GM12875 (cell line): ENCODE measurements around the gene DIPK1A.
A peak's percentile ranks its signal among the peaks of the same experiment; 100 is the strongest.

Source experiments
- H3K4me3 ChIP-seq: one replicate; pipeline ENCODE4 v1.5.1; 2011; ENCODE audit warnings: low read depth, low read length, control low read depth
- CTCF ChIP-seq: IDR thresholded peaks from 2 replicates; pipeline ENCODE4 v1.5.1; 2011; ENCODE audit warnings: low read depth, mild to moderate bottlenecking, control low read depth, inconsistent platforms, low read length, moderate library complexity, borderline replicate concordance; ENCODE audit not compliant: insufficient read depth

The DIPK1A gene

GRCh38 chr1:92937731-92938130 lies 23.5 kb downstream of the DIPK1A start:
- H3K4me3 ChIP-seq, result no peak overlapping the region
- no peak for TF ChIP-seq CTCF

GRCh38 chr1:92936865-92937264 lies 24.4 kb downstream of the DIPK1A start:
- no peak overlapping the region for H3K4me3 ChIP-seq
- TF ChIP-seq CTCF, result no peak

DNA sequence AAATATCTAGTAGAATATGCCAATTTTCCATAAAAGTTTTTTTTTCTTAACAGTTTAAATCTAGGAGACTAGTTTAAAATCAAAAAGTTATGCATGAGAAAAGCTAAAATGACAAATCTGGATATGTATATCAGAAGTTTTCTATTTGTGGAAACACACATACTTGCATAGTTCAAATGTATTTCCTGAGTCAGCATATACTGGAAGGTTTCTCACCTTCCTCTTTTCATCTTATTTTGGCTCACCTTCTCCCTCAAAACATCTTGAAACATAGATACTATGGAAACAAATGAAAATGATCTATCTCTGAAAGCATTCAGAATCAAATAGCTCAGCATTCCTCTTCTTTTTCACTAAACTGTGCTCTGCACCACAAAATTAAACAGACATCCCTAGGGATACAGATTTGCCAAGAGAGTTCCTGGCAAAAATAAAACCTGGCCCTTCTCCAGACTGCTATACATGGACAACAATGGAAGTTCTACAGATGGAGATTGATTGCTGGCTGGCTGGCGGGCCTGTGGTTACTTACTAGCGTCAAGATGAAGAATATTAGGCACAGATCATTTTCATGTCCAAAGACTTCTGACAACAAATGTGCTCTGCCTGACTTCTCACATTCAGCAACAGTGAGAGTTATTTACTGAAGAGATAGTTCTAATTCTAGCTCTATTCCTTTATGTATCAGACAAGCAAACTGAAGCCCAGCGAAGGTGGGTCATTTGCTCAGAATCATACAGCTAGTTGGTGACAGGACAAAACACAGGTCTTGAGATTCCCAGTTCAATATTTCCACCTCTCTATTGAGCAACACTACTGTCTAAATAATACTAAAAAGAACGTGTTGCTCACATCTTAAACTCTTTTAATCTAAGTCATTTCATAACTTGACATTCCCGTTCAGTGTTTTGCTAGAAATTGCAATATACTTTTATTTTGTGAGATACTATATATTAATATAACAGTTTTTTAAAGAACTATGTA lies 26.6 kb downstream of the DIPK1A start:
- H3K4me3 ChIP-seq, result no peak overlapping the region
- no peak for TF ChIP-seq CTCF

DNA sequence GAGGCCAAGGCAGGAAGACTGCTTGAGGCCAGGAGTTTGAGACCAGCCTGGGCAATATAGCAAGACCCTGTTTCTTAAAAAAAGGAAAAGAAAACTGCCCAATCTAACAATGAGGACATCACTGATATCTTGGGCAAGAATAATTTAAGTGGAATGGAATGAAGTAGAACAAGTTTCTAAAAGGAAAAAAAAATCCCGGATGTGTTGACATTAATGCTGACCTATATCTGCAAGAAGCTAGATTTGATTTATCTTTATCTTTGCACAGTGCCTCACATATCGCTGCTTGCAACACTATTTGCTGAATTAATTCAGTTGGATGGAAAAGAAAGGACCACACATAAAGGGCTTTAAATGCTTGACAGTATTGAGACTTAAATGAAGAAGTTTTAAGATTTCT lies 27.8 kb downstream of the DIPK1A start:
- no peak overlapping the region for H3K4me3 ChIP-seq
- no peak for TF ChIP-seq CTCF

DNA sequence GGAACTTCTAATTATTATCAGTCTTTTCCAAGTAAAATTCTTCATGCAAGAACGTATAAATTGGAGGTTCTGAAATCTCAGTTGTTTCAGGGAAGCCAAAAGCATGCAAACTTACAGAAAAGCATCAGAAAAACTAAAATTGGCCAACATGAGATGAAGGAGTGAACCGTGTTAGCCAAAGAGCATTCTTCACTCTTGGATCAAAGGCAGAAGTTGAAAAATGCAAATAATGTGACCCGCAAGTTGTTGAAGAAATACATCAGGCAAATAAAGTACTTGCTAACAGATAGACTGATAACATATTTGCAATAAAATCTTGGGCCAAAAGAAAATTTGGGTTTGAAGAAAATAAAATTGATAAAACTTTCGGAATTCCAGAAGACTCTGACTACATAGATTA lies 29.6 kb downstream of the DIPK1A start:
- H3K4me3 ChIP-seq, result no peak overlapping the region
- TF ChIP-seq CTCF, result no peak

DNA sequence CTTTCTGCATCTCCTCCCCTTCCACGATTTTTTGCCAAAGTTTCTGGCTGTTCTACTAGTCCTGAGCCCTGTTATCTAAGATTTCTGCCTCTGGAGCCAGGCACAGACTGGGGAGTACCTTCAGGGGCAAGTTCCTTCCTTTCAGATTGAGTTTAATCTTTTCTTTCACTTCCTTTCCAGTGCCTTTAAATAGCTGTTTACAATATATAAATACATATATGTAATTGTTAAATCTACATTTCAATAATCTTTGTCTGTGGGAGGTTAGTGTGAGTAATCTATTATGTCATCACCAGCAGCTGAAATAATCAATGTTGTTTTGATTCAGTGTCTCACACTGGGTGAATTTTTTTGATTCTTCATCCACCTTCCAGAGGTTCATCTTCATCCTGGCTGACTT lies 31.8 kb downstream of the DIPK1A start:
- TF ChIP-seq CTCF, result no peak
- no peak overlapping the region for H3K4me3 ChIP-seq

- H3K4me3 ChIP-seq, result no peak overlapping the region
- peak; percentile 22; the same call in 1 of the 2 replicates for TF ChIP-seq CTCF
These were observed 33.4 kb downstream of the DIPK1A start for GRCh38 chr1:92927870-92928269.
